CD4-positive, alpha-beta T cell treated with Interferon gamma for 1 hour (primary cell): ENCODE measurements around the gene MS4A2.
"Not testable (repeated sequence)": the region's sequence is repeated elsewhere in the genome, so short reads cannot be mapped to it uniquely, and the experiment has no call there.

Experiments
- DNase-seq: peaks from one replicate; pipeline ENCODE4 v3.0.0-alpha.2; 2020

The MS4A2 gene

GRCh38 chr11:60088364-60088763, at the start of gene MS4A2:
TSS of gene MS4A2 (plus strand) at chr11:60088664. CDS start at chr11:60088766, 102 bp downstream.
- no peak for DNase-seq

- no peak for DNase-seq
Observed at GRCh38 chr11:60040109-60040508, 48.4 kb upstream of the MS4A2 start, which contains the start of gene OOSP2. TSS of gene OOSP2 (plus strand) at chr11:60040409. CDS start at chr11:60040460, 51 bp downstream.

- not testable (repeated sequence) for DNase-seq
Observed at GRCh38 chr11:60050422-60050821, 38.0 kb upstream of the MS4A2 start.

GRCh38 chr11:60050839-60051238, 37.6 kb upstream of the MS4A2 start:
- DNase-seq: not testable (repeated sequence)

- no peak for DNase-seq
Observed at GRCh38 chr11:60056349-60056969, 32.0 kb upstream of the MS4A2 start, which contains the start of gene MS4A3. TSS of gene MS4A3 (plus strand) at chr11:60056665. CDS start at chr11:60061161, 4,496 bp downstream.

- no peak for DNase-seq
Observed at GRCh38 chr11:60059052-60059451, 29.4 kb upstream of the MS4A2 start.

- no peak for DNase-seq
Observed at GRCh38 chr11:60059521-60060240, 28.8 kb upstream of the MS4A2 start.

GRCh38 chr11:60064111-60064510, 24.4 kb upstream of the MS4A2 start:
- no peak for DNase-seq

- DNase-seq: no peak
Observed at GRCh38 chr11:60065801-60066200, 22.7 kb upstream of the MS4A2 start.

- no peak for DNase-seq
Observed at GRCh38 chr11:60069450-60069849, 19.0 kb upstream of the MS4A2 start.

GRCh38 chr11:60071644-60072043, 16.8 kb upstream of the MS4A2 start:
- not testable (repeated sequence) for DNase-seq

- no peak for DNase-seq
Observed at GRCh38 chr11:60077216-60077817, 11.1 kb upstream of the MS4A2 start.

GRCh38 chr11:60077981-60078380, 10.5 kb upstream of the MS4A2 start:
- DNase-seq: no peak

- DNase-seq: no peak
Observed at GRCh38 chr11:60078745-60079144, 9.7 kb upstream of the MS4A2 start.

- DNase-seq: no peak
Observed at GRCh38 chr11:60080535-60080934, 7.9 kb upstream of the MS4A2 start.

GRCh38 chr11:60084631-60085273, 3.7 kb upstream of the MS4A2 start:
- no peak for DNase-seq

- DNase-seq: no peak
Observed at GRCh38 chr11:60085909-60086308, 2.6 kb upstream of the MS4A2 start.

GRCh38 chr11:60087239-60087638, 1.2 kb upstream of the MS4A2 start:
- DNase-seq: no peak

GRCh38 chr11:60095477-60096120, 7.1 kb downstream of the MS4A2 start:
- DNase-seq: no peak

GRCh38 chr11:60097189-60097588, 8.7 kb downstream of the MS4A2 start:
- DNase-seq: no peak

GRCh38 chr11:60098508-60098907, 10.0 kb downstream of the MS4A2 start:
- no peak for DNase-seq

- DNase-seq: no peak
Observed at GRCh38 chr11:60100516-60100915, 12.1 kb downstream of the MS4A2 start.

- not testable (repeated sequence) for DNase-seq
Observed at GRCh38 chr11:60101368-60101767, 12.9 kb downstream of the MS4A2 start.
